Measurements from ENCODE around the gene UCN. TPM values are rescaled to one million over a fixed set of nuclear protein-coding genes. Genes with fewer than 3 reads are reported as not detected.

Gene UCN
- total RNA-seq, 1 experiment from 2014 or later, result 0.66 TPM

DNA sequence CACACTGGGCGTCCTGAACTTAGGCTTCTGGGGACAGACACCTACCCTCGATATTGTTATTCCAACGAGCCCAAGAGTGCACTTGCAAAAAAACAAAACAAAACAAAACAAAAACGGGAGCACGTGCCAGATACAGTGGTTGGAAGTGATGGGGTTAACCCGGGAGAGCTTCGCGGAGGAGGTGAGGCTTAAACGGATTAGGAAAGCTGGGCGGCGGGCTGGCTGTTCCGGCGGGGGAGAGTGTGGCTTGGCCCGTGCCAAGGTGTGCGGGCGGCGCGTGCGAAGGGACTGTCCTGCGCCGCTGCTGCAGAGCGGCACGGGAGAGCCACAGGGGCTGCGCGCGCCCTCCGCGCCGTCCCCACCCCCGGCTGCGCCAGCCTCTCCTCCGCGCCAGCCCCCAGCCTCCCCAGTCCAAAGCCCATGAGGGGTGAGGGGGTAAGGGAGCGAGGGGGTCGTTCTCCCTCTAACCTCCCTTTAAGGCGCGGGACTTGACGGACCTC lies 43.9 kb downstream of the UCN start:
- Histone ChIP-seq H3K4me3 (ENCODE audit: insufficient read depth, low read depth, low read length) (peak overlapping the region; percentile 53), H3K36me3 (replicated peaks; ENCODE audit: control insufficient read depth, insufficient read depth, low read length) (no peaks in the 10 kb centered on the region), H3K27me3 (ENCODE audit: control insufficient read depth, insufficient read depth, low read length) (peaks cover 71% of the 10 kb centered on the region)
- DNase-seq, result peak; percentile 87

DNA sequence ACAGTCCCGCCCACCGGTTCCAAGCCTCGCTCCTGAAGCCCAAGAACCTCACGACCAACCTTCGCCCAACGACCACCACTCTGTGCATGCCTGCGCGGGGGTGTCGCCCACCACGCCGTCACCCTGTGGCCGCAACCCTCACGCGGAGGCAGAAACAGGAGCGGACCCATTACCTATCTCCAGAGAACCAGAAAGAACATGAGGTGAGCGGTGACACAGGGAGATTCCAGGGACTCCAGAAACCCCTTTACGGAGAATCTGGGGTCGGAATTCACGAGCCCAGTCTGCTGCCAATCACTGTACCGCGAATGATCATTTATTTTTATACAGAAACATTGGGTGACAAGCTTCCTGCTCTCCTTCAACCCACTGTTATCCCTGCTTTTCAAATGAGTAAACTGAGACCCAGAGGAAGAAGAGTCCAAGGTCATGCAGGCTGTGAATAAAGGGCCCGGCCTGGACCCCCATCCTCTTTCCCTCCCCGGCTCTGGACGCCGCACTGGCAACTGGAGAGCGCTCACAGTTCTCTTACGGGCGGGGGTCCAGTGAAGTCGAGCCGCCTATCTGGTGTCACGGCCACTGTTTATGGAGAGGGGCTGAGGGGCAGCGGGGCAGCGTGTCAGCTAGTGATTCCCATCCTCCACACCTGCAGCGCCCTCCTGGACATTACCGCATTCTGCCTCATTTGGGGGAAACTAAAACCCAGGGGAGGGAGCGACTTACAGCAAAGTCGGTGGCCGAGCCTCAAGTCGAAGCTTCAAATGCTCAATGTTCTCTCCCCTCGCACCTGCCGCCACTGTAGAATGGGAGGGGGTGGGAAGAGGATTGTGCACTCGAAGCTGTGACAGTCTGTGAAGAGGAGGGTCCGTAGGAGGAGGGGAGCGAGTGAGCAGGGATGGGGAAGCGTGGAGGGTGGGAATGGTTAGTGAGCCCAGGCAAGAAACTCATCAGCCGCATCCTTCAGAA lies 44.7 kb downstream of the UCN start:
- Histone ChIP-seq H3K27me3 (ENCODE audit: control insufficient read depth, insufficient read depth, low read length) (peaks cover 71% of the 10 kb centered on the region), H3K4me3 (ENCODE audit: insufficient read depth, low read depth, low read length) (peak overlapping the region; percentile 63), H3K36me3 (replicated peaks; ENCODE audit: control insufficient read depth, insufficient read depth, low read length) (no peaks in the 10 kb centered on the region)
- peak; percentile 84 for DNase-seq

DNA sequence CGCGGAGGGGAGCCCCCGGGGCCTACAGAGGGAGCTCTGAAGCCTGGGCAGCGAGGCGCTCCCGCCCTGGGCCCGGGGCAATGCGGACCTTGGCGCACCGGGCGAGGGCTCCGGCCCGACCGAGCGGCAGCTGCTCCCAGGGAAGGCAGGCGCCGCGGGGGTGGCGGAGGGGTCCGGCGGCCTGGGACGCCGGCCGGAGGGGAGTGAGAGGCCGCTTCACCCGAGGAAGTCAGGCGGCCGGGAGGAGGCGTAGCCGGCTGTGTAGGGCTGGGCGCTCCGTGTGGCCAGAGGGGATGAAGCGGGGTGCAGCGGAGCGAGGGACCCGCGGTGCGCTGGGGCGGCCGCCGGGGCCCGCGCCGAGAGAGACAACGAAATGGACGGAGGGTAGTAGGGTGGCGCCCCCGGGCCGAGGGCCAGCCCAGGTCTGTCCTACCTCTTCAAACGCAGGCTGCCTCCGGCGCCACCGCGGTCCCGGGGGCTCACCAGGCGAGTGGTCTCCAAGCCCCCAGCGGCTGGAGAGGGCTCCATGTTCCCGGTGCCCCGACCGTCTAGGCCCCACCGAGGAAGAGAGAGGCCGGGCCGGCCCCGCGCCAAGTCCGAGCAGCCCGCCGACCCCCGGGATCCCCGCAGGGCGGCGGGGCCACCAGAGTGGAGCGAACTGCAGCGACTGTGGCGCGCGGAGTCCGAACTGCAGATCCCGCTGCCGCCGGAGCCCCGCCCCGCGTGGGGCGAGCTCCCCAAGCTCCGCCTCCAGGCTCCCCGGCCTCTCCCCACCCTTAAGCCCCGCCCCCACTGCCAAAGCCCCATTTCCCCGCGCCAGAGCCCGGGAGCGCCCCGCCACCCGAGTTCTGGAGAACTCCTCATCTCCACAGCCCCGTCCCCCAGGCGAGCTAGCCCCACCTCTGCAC lies 45.6 kb downstream of the UCN start, which contains the start of gene SLC30A3:
Gene SLC30A3, minus strand, starts transcription at position 669 of the 908 bp plus-strand sequence. Its CDS starts 141 bp downstream, at position 528.
- peak; percentile 94 for DNase-seq
- H3K4me3 ChIP-seq (ENCODE audit: insufficient read depth, low read depth, low read length), result peak within 1 kb of the TSS; percentile 63
- H3K27me3 ChIP-seq (ENCODE audit: control insufficient read depth, insufficient read depth, low read length), result peaks cover 71% of the 10 kb centered on the region
- no peaks in the 10 kb centered on the region for H3K36me3 ChIP-seq (replicated peaks; ENCODE audit: control insufficient read depth, insufficient read depth, low read length)

DNA sequence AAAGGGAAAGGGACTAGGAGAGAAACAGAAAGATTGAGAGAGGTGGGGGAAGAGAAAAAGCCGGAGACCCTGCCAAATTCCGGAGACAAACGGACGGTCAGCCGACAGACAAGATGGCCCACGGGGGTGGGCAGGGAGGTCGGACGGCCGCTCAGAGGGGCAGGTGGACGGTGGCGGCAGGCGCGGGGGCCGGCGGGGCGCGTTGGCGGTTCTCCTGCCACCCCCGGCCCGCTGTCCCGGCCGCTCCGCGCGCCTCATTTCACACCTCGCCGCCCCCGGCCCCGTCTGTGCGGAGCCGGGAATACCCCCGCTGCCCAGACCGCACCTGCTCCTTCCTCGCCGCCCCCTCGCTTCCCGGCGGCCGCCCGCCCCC lies 46.3 kb downstream of the UCN start:
- H3K4me3 ChIP-seq (ENCODE audit: insufficient read depth, low read depth, low read length), result peak overlapping the region; percentile 63

DNA sequence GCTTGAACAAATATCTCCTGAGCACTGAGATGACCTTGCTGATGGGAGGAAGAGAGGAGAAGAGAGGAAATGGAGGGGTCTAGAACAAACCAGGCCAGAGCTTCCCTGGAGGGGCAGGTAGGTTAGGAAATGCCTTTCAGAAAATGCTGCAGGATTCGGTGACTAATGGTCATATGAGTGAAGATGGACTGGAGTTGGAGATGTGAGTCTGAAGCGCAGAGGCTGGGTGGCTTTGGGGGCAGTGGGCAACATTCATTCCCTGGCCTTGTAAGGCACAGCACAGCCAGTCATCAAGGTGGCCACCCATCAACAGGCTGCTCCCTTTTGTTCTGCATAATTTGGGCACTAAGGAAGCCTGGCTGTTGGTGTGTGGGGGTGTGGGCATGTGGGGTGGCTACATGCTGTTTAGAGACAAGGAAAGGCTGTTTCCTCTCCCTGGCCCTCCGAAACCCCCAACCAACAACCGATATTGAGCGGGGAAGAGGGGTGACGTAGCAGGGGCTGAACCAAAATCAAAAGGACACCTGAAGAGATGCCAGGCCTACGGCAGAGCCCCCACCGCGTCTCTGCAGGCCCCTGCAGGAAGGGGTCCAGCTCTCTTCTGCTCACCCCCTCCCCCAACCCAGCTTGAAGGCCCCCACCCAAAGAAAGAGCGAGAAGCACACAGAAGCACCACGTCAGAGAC lies 46.9 kb downstream of the UCN start:
- peaks cover 68% of the 10 kb centered on the region for H3K27me3 ChIP-seq (ENCODE audit: control insufficient read depth, insufficient read depth, low read length)
- H3K4me3 ChIP-seq (ENCODE audit: insufficient read depth, low read depth, low read length), result no peak overlapping the region; the same call in 1 of the 2 replicates
- no peaks in the 10 kb centered on the region for H3K36me3 ChIP-seq (replicated peaks; ENCODE audit: control insufficient read depth, insufficient read depth, low read length)
- DNase-seq, result peak; percentile 70

More for the DNA sequence above, 46.3 kb downstream of the UCN start:
- no peak for DNase-seq
- Histone ChIP-seq H3K36me3 (replicated peaks; ENCODE audit: control insufficient read depth, insufficient read depth, low read length) (no peaks in the 10 kb centered on the region), H3K27me3 (ENCODE audit: control insufficient read depth, insufficient read depth, low read length) (peaks cover 71% of the 10 kb centered on the region)

DNA sequence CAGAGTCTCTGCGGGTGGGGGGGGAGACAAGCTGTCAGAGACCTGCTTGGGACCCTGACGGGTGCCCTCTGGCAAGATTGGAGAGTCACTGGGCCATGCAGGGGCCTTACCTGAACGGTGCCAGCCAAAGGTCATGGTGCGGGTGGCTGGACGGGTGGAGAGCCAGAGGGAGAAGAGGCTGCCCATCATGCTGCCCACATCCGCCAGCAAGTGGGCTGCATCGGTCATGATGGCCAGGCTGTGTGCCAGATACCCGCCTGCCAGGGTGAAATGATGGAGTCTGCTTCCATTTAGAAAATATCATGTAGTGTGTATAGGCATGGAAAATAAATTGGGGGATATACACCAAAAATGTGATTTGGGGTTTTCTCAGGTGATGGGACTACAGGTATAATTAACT lies 50.2 kb downstream of the UCN start:
- Histone ChIP-seq H3K36me3 (replicated peaks; ENCODE audit: control insufficient read depth, insufficient read depth, low read length) (no peaks in the 10 kb centered on the region), H3K4me3 (ENCODE audit: insufficient read depth, low read depth, low read length) (no peak overlapping the region), H3K27me3 (ENCODE audit: control insufficient read depth, insufficient read depth, low read length) (peaks cover 35% of the 10 kb centered on the region)
- no peak for DNase-seq

Other genes with a start within 250 kb of the UCN start
- 197 and 228 TPM in 2 replicates for gene OST4, start 236.8 kb downstream of the UCN start, total RNA-seq (2014; rRNA removed; shearing (Covaris generic))
- gene EMILIN1, start 229.8 kb downstream of the UCN start, total RNA-seq (2014; rRNA removed; shearing (Covaris generic)), result 5.1 and 5.8 TPM in 2 replicates
- 3.3 and 5.3 TPM in 2 replicates for gene KHK, start 221.7 kb downstream of the UCN start, total RNA-seq (2014; rRNA removed; shearing (Covaris generic))
- gene CGREF1, start 189.3 kb downstream of the UCN start, total RNA-seq (2014; rRNA removed; shearing (Covaris generic)), result 1.0 and 1.6 TPM in 2 replicates
- gene ABHD1, start 184.6 kb downstream of the UCN start, total RNA-seq (2014; rRNA removed; shearing (Covaris generic)), result 0.55 TPM in 1 of 2 replicates, not detected in the other
- 84.5 and 87.3 TPM in 2 replicates for gene PREB, start 173.8 kb downstream of the UCN start, total RNA-seq (2014; rRNA removed; shearing (Covaris generic))
- gene PRR30, start 169.0 kb downstream of the UCN start, total RNA-seq (2014; rRNA removed; shearing (Covaris generic)), result not detected in 2 replicates
- not detected in 2 replicates for gene TCF23, start 159.4 kb downstream of the UCN start, total RNA-seq (2014; rRNA removed; shearing (Covaris generic))
- 182 and 203 TPM in 2 replicates for gene ATRAID, start 96.4 kb downstream of the UCN start, total RNA-seq (2014; rRNA removed; shearing (Covaris generic))
- 76.2 and 120 TPM in 2 replicates for gene SLC5A6, start 96.2 kb downstream of the UCN start, total RNA-seq (2014; rRNA removed; shearing (Covaris generic))
- 73.7 and 84.2 TPM in 2 replicates for gene CAD, start 91.1 kb downstream of the UCN start, total RNA-seq (2014; rRNA removed; shearing (Covaris generic))
- gene SLC30A3, start 45.4 kb downstream of the UCN start, total RNA-seq (2014; rRNA removed; shearing (Covaris generic)), result 0.89 and 1.4 TPM in 2 replicates
- not detected in 2 replicates for gene DNAJC5G, start 33.0 kb downstream of the UCN start, total RNA-seq (2014; rRNA removed; shearing (Covaris generic))
- 3.4 and 5.5 TPM in 2 replicates for gene TRIM54, start 26.0 kb downstream of the UCN start, total RNA-seq (2014; rRNA removed; shearing (Covaris generic))
- gene MPV17, start 14.7 kb upstream of the UCN start, total RNA-seq (2014; rRNA removed; shearing (Covaris generic)), result 53.8 and 60.8 TPM in 2 replicates
- gene GTF3C2, start 48.3 kb upstream of the UCN start, total RNA-seq (2014; rRNA removed; shearing (Covaris generic)), result 147 and 152 TPM in 2 replicates
- 31.6 and 33.1 TPM in 2 replicates for gene EIF2B4, start 61.9 kb upstream of the UCN start, total RNA-seq (2014; rRNA removed; shearing (Covaris generic))
- 110 and 129 TPM in 2 replicates for gene SNX17, start 62.2 kb upstream of the UCN start, total RNA-seq (2014; rRNA removed; shearing (Covaris generic))
- gene ZNF513, start 72.3 kb upstream of the UCN start, total RNA-seq (2014; rRNA removed; shearing (Covaris generic)), result 11.8 and 19.2 TPM in 2 replicates
- gene PPM1G, start 101.1 kb upstream of the UCN start, total RNA-seq (2014; rRNA removed; shearing (Covaris generic)), result 151 and 164 TPM in 2 replicates
- 150 and 162 TPM in 2 replicates for gene NRBP1, start 120.2 kb upstream of the UCN start, total RNA-seq (2014; rRNA removed; shearing (Covaris generic))
- 9.0 and 13.4 TPM in 2 replicates for gene KRTCAP3, start 133.9 kb upstream of the UCN start, total RNA-seq (2014; rRNA removed; shearing (Covaris generic))
- gene IFT172, start 181.3 kb upstream of the UCN start, total RNA-seq (2014; rRNA removed; shearing (Covaris generic)), result 9.8 and 14.2 TPM in 2 replicates
- gene FNDC4, start 186.8 kb upstream of the UCN start, total RNA-seq (2014; rRNA removed; shearing (Covaris generic)), result 7.4 and 9.7 TPM in 2 replicates
- 0.07 TPM in 1 of 2 replicates, not detected in the other for gene GCKR, start 188.4 kb upstream of the UCN start, total RNA-seq (2014; rRNA removed; shearing (Covaris generic))

Measured in H7 (cell line).